OCI-LY7 (cell line): ENCODE data around the gene MOAP1. TPM values are rescaled to one million over a fixed set of nuclear protein-coding genes. Genes with fewer than 3 reads are reported as not detected.

Experiments used
- BruUV-seq: library from RNA; stranded (reverse); fragments of 400-500 nt; replicated peaks from 2 replicates; lab custom pipeline; 2021; lab: Mats Ljungman, UMichigan
- CTCF ChIA-PET: fragments of 300-600 bp; sonication (Branson Sonifier 250); formaldehyde crosslinking; loops from one replicate; lab custom pipeline; 2022; ENCODE audit warnings: antibody characterized with exemption; ENCODE audit not compliant: unreplicated experiment; lab: Charles Lee
- POLR2A ChIA-PET: fragments of 300-600 bp; sonication (Branson Sonifier 250); formaldehyde crosslinking; loops from one replicate; lab custom pipeline; 2022; ENCODE audit warnings: antibody characterized with exemption; lab: Charles Lee
- DNase-seq: peaks from one replicate; pipeline ENCODE4 v3.0.0-alpha.2; 2015; ENCODE audit warnings: low spot score
- H2AFZ ChIP-seq: fragments of 200-600 bp; sonication (generic), shearing (Covaris generic); 2 replicates; pipeline ENCODE4 v1.6.1; 2014; ENCODE audit warnings: mild to moderate bottlenecking, antibody characterized with exemption, low read length, moderate library complexity
- H3K27ac ChIP-seq: fragments of 200-600 bp; sonication (generic); 2 replicates; pipeline ENCODE4 v1.5.1; 2014; ENCODE audit warnings: mixed run types, low read depth, mild to moderate bottlenecking, moderate library complexity, low read length, inconsistent platforms; ENCODE audit not compliant: poor library complexity, severe bottlenecking
- H3K36me3 ChIP-seq: fragments of 200-600 bp; sonication (generic); 2 replicates; pipeline ENCODE4 v1.6.1; 2014; ENCODE audit warnings: mild to moderate bottlenecking, antibody characterized with exemption, low read length, moderate library complexity, mixed read lengths; ENCODE audit not compliant: insufficient read depth
- H3K4me1 ChIP-seq: fragments of 200-600 bp; sonication (generic); 2 replicates; pipeline ENCODE4 v1.5.1; 2014; ENCODE audit warnings: mild to moderate bottlenecking, low read length; ENCODE audit not compliant: insufficient read depth, poor library complexity, severe bottlenecking
- H3K4me2 ChIP-seq: fragments of 200-600 bp; sonication (generic); 2 replicates; pipeline ENCODE4 v1.6.1; 2014; ENCODE audit warnings: mild to moderate bottlenecking, low read length
- H3K4me3 ChIP-seq: fragments of 200-600 bp; sonication (generic); 2 replicates; pipeline ENCODE4 v1.5.1; 2014; ENCODE audit warnings: mild to moderate bottlenecking, low read depth, low read length; ENCODE audit not compliant: poor library complexity, severe bottlenecking
- H3K79me2 ChIP-seq: fragments of 200-600 bp; sonication (generic); 2 replicates; pipeline ENCODE4 v1.6.1; 2016; ENCODE audit warnings: low read depth, mild to moderate bottlenecking, low read length, moderate library complexity, mixed read lengths; ENCODE audit not compliant: insufficient read depth
- H3K9me2 ChIP-seq: fragments of 200-600 bp; sonication (generic); 2 replicates; pipeline ENCODE4 v1.6.1; 2016; ENCODE audit warnings: mild to moderate bottlenecking, low read length, mixed read lengths; ENCODE audit not compliant: insufficient read depth
- H3K9me3 ChIP-seq: fragments of 200-600 bp; sonication (generic); 2 replicates; pipeline ENCODE4 v1.6.1; 2014; ENCODE audit warnings: mild to moderate bottlenecking, mixed run types, low read length, mixed read lengths
- H4K20me1 ChIP-seq: fragments of 200-600 bp; sonication (generic); 2 replicates; pipeline ENCODE4 v1.6.1; 2014; ENCODE audit warnings: mild to moderate bottlenecking, antibody characterized with exemption, low read length, moderate library complexity, mixed read lengths; ENCODE audit not compliant: insufficient read depth
- CTCF ChIP-seq: fragments of 200-600 bp; sonication (generic); conservative IDR thresholded peaks from 2 replicates; pipeline ENCODE4 v1.5.1; 2014; ENCODE audit warnings: mild to moderate bottlenecking, antibody characterized with exemption, low read length, moderate library complexity, mixed read lengths
- EZH2phosphoT487 ChIP-seq: fragments of 200-600 bp; sonication (generic); IDR thresholded peaks from 2 replicates; pipeline ENCODE4 v1.6.1; 2018; ENCODE audit warnings: low read depth, borderline replicate concordance, mild to moderate bottlenecking, mixed run types, antibody characterized with exemption, low read length, moderate library complexity, mixed read lengths
- intact Hi-C: fragments of 100-400 bp; cut with micrococcal nuclease; formaldehyde crosslinking; loops from one replicate; pipeline ENCODE4 v1.10.0; 2022; ENCODE audit not compliant: unreplicated experiment
- total RNA-seq, 2 experiments: library from RNA; depleted of rRNA in 1 of 2; stranded (reverse); fragments of >200 nt in 1 of 2; shearing (Covaris generic) in 1 of 2; gene quantifications; 2 replicates each; pipeline ENCODE4 v1.2.3, GENCODE V29; 2014 to 2022

The MOAP1 gene
- total RNA-seq, 2 experiments from 2014 or later = 26.4 to 31.2 TPM

GRCh38 chr14:93136009-93136408 lies 48.7 kb downstream of the MOAP1 start:
- no peaks in the 10 kb centered on the region for H3K4me1 ChIP-seq

GRCh38 chr14:93135399-93135798 lies 49.3 kb downstream of the MOAP1 start:
- DNase-seq = no peak
- H3K4me3 ChIP-seq = no peak overlapping the region
- H3K4me1 ChIP-seq = peaks cover 6% of the 10 kb centered on the region
- intact Hi-C loops = no loop called here
- H4K20me1 ChIP-seq = no peaks in the 10 kb centered on the region
- no peaks in the 10 kb centered on the region for H3K9me2 ChIP-seq
- H3K36me3 ChIP-seq = no peaks in the 10 kb centered on the region
- ChIA-PET CTCF (no interaction called here), POLR2A (no interaction called here)
- no peaks in the 10 kb centered on the region for H3K9me3 ChIP-seq
- no peak overlapping the region for H3K4me2 ChIP-seq
- TF ChIP-seq CTCF (no peak), EZH2phosphoT487 (no peak)
- no TSS peak for BruUV-seq
- H3K27ac ChIP-seq = no peak overlapping the region
- H2AFZ ChIP-seq = no peak overlapping the region
- no peaks in the 10 kb centered on the region for H3K79me2 ChIP-seq

More at GRCh38 chr14:93136009-93136408, 48.7 kb downstream of the MOAP1 start:
- BruUV-seq = no TSS peak
- Histone ChIP-seq H3K27ac (no peak overlapping the region), H3K36me3 (no peaks in the 10 kb centered on the region), H2AFZ (no peak overlapping the region), H3K4me2 (no peak overlapping the region), H3K9me3 (no peaks in the 10 kb centered on the region), H3K9me2 (no peaks in the 10 kb centered on the region), H3K79me2 (no peaks in the 10 kb centered on the region), H4K20me1 (no peaks in the 10 kb centered on the region), H3K4me3 (no peak overlapping the region)
- DNase-seq = no peak
- no peak for TF ChIP-seq CTCF
- TF ChIP-seq EZH2phosphoT487 = no peak
- intact Hi-C loops = no loop called here
- ChIA-PET POLR2A (no interaction called here), CTCF (no interaction called here)

- no TSS peak for BruUV-seq
- no peaks in the 10 kb centered on the region for H3K36me3 ChIP-seq
- H3K4me2 ChIP-seq = no peak overlapping the region
- H3K4me3 ChIP-seq = no peak overlapping the region
- no peaks in the 10 kb centered on the region for H3K9me2 ChIP-seq
- no peak overlapping the region for H2AFZ ChIP-seq
- ChIA-PET CTCF (no interaction called here), POLR2A (interaction anchor here (0.7 kb wide), 1 partner anchor 27 kb away, joined by 3 read pairs; no protein-coding TSS in a partner anchor)
- H3K9me3 ChIP-seq = no peaks in the 10 kb centered on the region
- intact Hi-C loops = no loop called here
- DNase-seq = no peak
- H4K20me1 ChIP-seq = no peaks in the 10 kb centered on the region
- no peaks in the 10 kb centered on the region for H3K79me2 ChIP-seq
- H3K4me1 ChIP-seq = peaks cover 8% of the 10 kb centered on the region
- H3K27ac ChIP-seq = no peak overlapping the region
- TF ChIP-seq EZH2phosphoT487 (no peak), CTCF (no peak)
Measured at GRCh38 chr14:93133464-93133863, 51.2 kb downstream of the MOAP1 start.
